HTR-8/SVneo (cell line): ENCODE measurements around the gene MAP7D2.
"Not testable (repeated sequence)": the region's sequence is repeated elsewhere in the genome, so short reads cannot be mapped to it uniquely, and the experiment has no call there.

Source experiments
- DNase-seq: peaks from one replicate; pipeline ENCODE4 v3.0.0; 2011; ENCODE audit warnings: low spot score, mixed read lengths; ENCODE audit not compliant: insufficient read length
- FAIRE-seq: peaks from 2 replicates; lab custom pipeline; 2011; peaks lifted over from hg19 to GRCh38; lab: Jason Lieb, UNC

The MAP7D2 gene

GRCh38 chrX:20116577-20117240 lies at the start of gene MAP7D2:
TSS of gene MAP7D2 (minus strand) at chrX:20116907. CDS start at chrX:20116879, 28 bp downstream.
- DNase-seq, result no peak
- FAIRE-seq, result no peak

- not testable (repeated sequence) for DNase-seq, FAIRE-seq
Measured at GRCh38 chrX:20162516-20162915, 45.8 kb upstream of the MAP7D2 start.

GRCh38 chrX:20159797-20160385 lies 43.2 kb upstream of the MAP7D2 start:
- FAIRE-seq (no peak), DNase-seq (no peak)

- FAIRE-seq (no peak), DNase-seq (no peak)
Measured at GRCh38 chrX:20151689-20152088, 35.0 kb upstream of the MAP7D2 start.

GRCh38 chrX:20149326-20149725 lies 32.6 kb upstream of the MAP7D2 start:
- FAIRE-seq (no peak), DNase-seq (no peak)

- no peak for DNase-seq
- FAIRE-seq, result no peak
Measured at GRCh38 chrX:20147561-20147960, 30.9 kb upstream of the MAP7D2 start.

GRCh38 chrX:20144491-20144890 lies 27.8 kb upstream of the MAP7D2 start:
- DNase-seq, result peak; percentile 46
- FAIRE-seq, result no peak

- no peak for DNase-seq
- no peak for FAIRE-seq
Measured at GRCh38 chrX:20143561-20143960, 26.9 kb upstream of the MAP7D2 start.

- DNase-seq, result no peak
Measured at GRCh38 chrX:20143111-20143510, 26.4 kb upstream of the MAP7D2 start.

GRCh38 chrX:20141281-20142220 lies 24.8 kb upstream of the MAP7D2 start, which contains the start of gene EIF1AX:
TSS of gene EIF1AX (minus strand) at chrX:20141838. CDS start at chrX:20141640, 198 bp downstream.
- DNase-seq (peak; percentile 94), FAIRE-seq (peak; percentile 86)

More at GRCh38 chrX:20143111-20143510, 26.4 kb upstream of the MAP7D2 start:
- no peak for FAIRE-seq

- no peak for DNase-seq
- no peak for FAIRE-seq
Measured at GRCh38 chrX:20140420-20140819, 23.7 kb upstream of the MAP7D2 start.

GRCh38 chrX:20139966-20140365 lies 23.3 kb upstream of the MAP7D2 start:
- FAIRE-seq (no peak), DNase-seq (no peak)

GRCh38 chrX:20135944-20136343 lies 19.2 kb upstream of the MAP7D2 start:
- FAIRE-seq (peak; percentile 71), DNase-seq (no peak)

- no peak for FAIRE-seq
- DNase-seq, result no peak
Measured at GRCh38 chrX:20132666-20133065, 16.0 kb upstream of the MAP7D2 start.

GRCh38 chrX:20130357-20130756 lies 13.7 kb upstream of the MAP7D2 start:
- FAIRE-seq, result no peak
- DNase-seq, result no peak

- no peak for DNase-seq
Measured at GRCh38 chrX:20129547-20129946, 12.8 kb upstream of the MAP7D2 start.

GRCh38 chrX:20128670-20129069 lies 12.0 kb upstream of the MAP7D2 start:
- DNase-seq (no peak), FAIRE-seq (no peak)

More at GRCh38 chrX:20129547-20129946, 12.8 kb upstream of the MAP7D2 start:
- no peak for FAIRE-seq

- peak; percentile 86 for FAIRE-seq
- not testable (repeated sequence) for DNase-seq
Measured at GRCh38 chrX:20127440-20127839, 10.7 kb upstream of the MAP7D2 start.

- FAIRE-seq, DNase-seq: not testable (repeated sequence)
Measured at GRCh38 chrX:20126833-20127232, 10.1 kb upstream of the MAP7D2 start.

- FAIRE-seq (no peak), DNase-seq (no peak)
Measured at GRCh38 chrX:20124964-20125363, 8.3 kb upstream of the MAP7D2 start.
